HepG2 (cell line): ENCODE data around the gene SNX10.

Source experiments
- ETV6 ChIP-seq: sonication (generic); formaldehyde crosslinking; conservative IDR thresholded peaks from 2 replicates; pipeline ENCODE4 v1.4.0; 2020; ENCODE audit warnings: missing genetic modification reagents
- EZH2 ChIP-seq: conservative IDR thresholded peaks from 2 replicates; pipeline ENCODE4 v1.6.1; 2012; ENCODE audit warnings: mild to moderate bottlenecking, low read depth, low read length, moderate library complexity
- HDAC1 ChIP-seq: sonication (generic); formaldehyde crosslinking; IDR thresholded peaks from 2 replicates; pipeline ENCODE4 v1.5.1; 2020; ENCODE audit warnings: mild to moderate bottlenecking, missing genetic modification reagents
- NCOA2 ChIP-seq: sonication (generic); formaldehyde crosslinking; IDR thresholded peaks from 2 replicates; pipeline ENCODE4 v1.8.0; 2022; ENCODE audit warnings: inconsistent platforms
- NFRKB ChIP-seq: fragments of 450-650 bp; IDR thresholded peaks from 2 replicates; pipeline ENCODE4 v1.6.1; 2017
- ZC3H4 ChIP-seq: sonication (generic); formaldehyde crosslinking; IDR thresholded peaks from 2 replicates; pipeline ENCODE4 v1.4.0; 2020; ENCODE audit warnings: missing genetic modification reagents, borderline replicate concordance
- ZNF12 ChIP-seq: sonication (generic); formaldehyde crosslinking; IDR thresholded peaks from 2 replicates; pipeline ENCODE4 v1.5.0; 2020; ENCODE audit warnings: missing genetic modification reagents
- ZNF713 ChIP-seq: sonication (generic); formaldehyde crosslinking; IDR thresholded peaks from 2 replicates; pipeline ENCODE4 v1.4.0; 2020; ENCODE audit warnings: mild to moderate bottlenecking, missing genetic modification reagents
- TF ChIP-seq, protein P1 (sequence below): sonication (generic); formaldehyde crosslinking; IDR thresholded peaks from one replicate; pipeline ENCODE4 v1.5.1; 2020; ENCODE audit warnings: mild to moderate bottlenecking, missing genetic modification reagents; ENCODE audit errors: not compliant biosample characterization
- TF ChIP-seq, protein P2 (sequence below): sonication (generic); formaldehyde crosslinking; IDR thresholded peaks from 2 replicates; pipeline ENCODE4 v1.5.0; 2020; ENCODE audit warnings: mild to moderate bottlenecking, missing genetic modification reagents, moderate library complexity

- TF ChIP-seq HDAC1 (CRISPR knock-in tag) (no peak), ZNF713 (CRISPR knock-in tag) (no peak), NCOA2 (CRISPR knock-in tag) (no peak), EZH2 (no peak), ZC3H4 (CRISPR knock-in tag) (no peak), ZNF12 (CRISPR knock-in tag) (no peak), ETV6 (CRISPR knock-in tag) (no peak), NFRKB (no peak)
- TF ChIP-seq, protein P1, sequence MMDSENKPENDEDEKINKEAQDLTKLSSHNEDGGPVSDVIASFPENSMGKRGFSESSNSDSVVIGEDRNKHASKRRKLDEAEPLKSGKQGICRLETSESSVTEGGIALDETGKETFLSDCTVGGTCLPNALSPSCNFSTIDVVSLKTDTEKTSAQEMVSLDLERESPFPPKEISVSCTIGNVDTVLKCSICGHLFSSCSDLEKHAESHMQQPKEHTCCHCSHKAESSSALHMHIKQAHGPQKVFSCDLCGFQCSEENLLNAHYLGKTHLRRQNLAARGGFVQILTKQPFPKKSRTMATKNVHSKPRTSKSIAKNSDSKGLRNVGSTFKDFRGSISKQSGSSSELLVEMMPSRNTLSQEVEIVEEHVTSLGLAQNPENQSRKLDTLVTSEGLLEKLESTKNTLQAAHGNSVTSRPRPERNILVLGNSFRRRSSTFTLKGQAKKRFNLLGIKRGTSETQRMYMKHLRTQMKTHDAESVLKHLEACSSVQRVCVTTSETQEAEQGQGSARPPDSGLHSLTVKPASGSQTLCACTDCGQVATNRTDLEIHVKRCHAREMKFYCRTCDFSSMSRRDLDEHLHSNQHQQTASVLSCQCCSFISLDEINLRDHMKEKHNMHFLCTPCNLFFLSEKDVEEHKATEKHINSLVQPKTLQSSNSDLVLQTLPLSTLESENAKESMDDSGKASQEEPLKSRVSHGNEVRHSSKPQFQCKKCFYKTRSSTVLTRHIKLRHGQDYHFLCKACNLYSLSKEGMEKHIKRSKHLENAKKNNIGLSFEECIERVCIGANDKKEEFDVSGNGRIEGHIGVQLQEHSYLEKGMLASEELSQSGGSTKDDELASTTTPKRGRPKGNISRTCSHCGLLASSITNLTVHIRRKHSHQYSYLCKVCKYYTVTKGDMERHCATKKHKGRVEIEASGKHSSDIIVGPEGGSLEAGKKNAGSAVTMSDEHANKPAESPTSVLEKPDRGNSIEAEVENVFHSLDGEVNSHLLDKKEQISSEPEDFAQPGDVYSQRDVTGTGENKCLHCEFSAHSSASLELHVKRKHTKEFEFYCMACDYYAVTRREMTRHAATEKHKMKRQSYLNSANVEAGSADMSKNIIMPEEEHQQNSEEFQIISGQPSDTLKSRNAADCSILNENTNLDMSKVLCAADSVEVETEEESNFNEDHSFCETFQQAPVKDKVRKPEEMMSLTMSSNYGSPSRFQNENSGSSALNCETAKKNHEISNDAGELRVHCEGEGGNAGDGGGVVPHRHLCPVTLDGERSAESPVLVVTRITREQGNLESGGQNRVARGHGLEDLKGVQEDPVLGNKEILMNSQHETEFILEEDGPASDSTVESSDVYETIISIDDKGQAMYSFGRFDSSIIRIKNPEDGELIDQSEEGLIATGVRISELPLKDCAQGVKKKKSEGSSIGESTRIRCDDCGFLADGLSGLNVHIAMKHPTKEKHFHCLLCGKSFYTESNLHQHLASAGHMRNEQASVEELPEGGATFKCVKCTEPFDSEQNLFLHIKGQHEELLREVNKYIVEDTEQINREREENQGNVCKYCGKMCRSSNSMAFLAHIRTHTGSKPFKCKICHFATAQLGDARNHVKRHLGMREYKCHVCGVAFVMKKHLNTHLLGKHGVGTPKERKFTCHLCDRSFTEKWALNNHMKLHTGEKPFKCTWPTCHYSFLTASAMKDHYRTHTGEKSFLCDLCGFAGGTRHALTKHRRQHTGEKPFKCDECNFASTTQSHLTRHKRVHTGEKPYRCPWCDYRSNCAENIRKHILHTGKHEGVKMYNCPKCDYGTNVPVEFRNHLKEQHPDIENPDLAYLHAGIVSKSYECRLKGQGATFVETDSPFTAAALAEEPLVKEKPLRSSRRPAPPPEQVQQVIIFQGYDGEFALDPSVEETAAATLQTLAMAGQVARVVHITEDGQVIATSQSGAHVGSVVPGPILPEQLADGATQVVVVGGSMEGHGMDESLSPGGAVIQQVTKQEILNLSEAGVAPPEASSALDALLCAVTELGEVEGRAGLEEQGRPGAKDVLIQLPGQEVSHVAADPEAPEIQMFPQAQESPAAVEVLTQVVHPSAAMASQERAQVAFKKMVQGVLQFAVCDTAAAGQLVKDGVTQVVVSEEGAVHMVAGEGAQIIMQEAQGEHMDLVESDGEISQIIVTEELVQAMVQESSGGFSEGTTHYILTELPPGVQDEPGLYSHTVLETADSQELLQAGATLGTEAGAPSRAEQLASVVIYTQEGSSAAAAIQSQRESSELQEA, result no peak
- TF ChIP-seq, protein P2, sequence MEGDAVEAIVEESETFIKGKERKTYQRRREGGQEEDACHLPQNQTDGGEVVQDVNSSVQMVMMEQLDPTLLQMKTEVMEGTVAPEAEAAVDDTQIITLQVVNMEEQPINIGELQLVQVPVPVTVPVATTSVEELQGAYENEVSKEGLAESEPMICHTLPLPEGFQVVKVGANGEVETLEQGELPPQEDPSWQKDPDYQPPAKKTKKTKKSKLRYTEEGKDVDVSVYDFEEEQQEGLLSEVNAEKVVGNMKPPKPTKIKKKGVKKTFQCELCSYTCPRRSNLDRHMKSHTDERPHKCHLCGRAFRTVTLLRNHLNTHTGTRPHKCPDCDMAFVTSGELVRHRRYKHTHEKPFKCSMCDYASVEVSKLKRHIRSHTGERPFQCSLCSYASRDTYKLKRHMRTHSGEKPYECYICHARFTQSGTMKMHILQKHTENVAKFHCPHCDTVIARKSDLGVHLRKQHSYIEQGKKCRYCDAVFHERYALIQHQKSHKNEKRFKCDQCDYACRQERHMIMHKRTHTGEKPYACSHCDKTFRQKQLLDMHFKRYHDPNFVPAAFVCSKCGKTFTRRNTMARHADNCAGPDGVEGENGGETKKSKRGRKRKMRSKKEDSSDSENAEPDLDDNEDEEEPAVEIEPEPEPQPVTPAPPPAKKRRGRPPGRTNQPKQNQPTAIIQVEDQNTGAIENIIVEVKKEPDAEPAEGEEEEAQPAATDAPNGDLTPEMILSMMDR (CRISPR knock-in tag), result no peak
Measured at GRCh38 chr7:26349005-26349915, 57.6 kb downstream of the SNX10 start.
